ENCODE measurements around the gene GRAP2.
A peak's percentile ranks its signal among the peaks of the same experiment; 100 is the strongest.
"Not testable (repeated sequence)": the region's sequence is repeated elsewhere in the genome, so short reads cannot be mapped to it uniquely, and the experiment has no call there.

The GRAP2 gene

GRCh38 chr22:39992088-39992826, 91.4 kb downstream of the GRAP2 start:
- peaks cover 14% of the 10 kb centered on the region for H3K4me1 Mint-ChIP-seq (ENCODE audit: low read depth)
- H3K9me3 Mint-ChIP-seq = no peaks in the 10 kb centered on the region
- H3K36me3 Mint-ChIP-seq (ENCODE audit: low read depth) = no peaks in the 10 kb centered on the region
- no peak overlapping the region for H3K4me3 Mint-ChIP-seq
- no peak overlapping the region for H3K27ac Mint-ChIP-seq
- H3K27me3 Mint-ChIP-seq = peaks cover 24% of the 10 kb centered on the region

GRCh38 chr22:39992894-39993293, 92.0 kb downstream of the GRAP2 start:
- Mint-ChIP-seq H3K4me1 (ENCODE audit: low read depth) (peaks cover 14% of the 10 kb centered on the region), H3K27me3 (peaks cover 28% of the 10 kb centered on the region)
- H3K27ac Mint-ChIP-seq; H3K36me3 Mint-ChIP-seq (ENCODE audit: low read depth); H3K9me3 Mint-ChIP-seq; H3K4me3 Mint-ChIP-seq: not testable (repeated sequence)

- Mint-ChIP-seq H3K4me1 (ENCODE audit: low read depth) (peaks cover 14% of the 10 kb centered on the region), H3K36me3 (ENCODE audit: low read depth) (no peaks in the 10 kb centered on the region), H3K27ac (peak overlapping the region; percentile 78), H3K9me3 (no peaks in the 10 kb centered on the region), H3K27me3 (peaks cover 23% of the 10 kb centered on the region), H3K4me3 (peak overlapping the region; percentile 50)
These were observed 93.2 kb downstream of the GRAP2 start for GRCh38 chr22:39994041-39994565.

- H3K27me3 Mint-ChIP-seq = peaks cover 20% of the 10 kb centered on the region
- H3K36me3 Mint-ChIP-seq (ENCODE audit: low read depth) = no peaks in the 10 kb centered on the region
- H3K27ac Mint-ChIP-seq = peak within 1 kb of the TSS; percentile 78
These were observed 93.9 kb downstream of the GRAP2 start, which contains the start of gene FAM83F for GRCh38 chr22:39994566-39995392. Gene FAM83F, plus strand, starts transcription at chr22:39994954. Its CDS starts 89 bp downstream, at chr22:39995043.

GRCh38 chr22:39995393-39996252, 94.7 kb downstream of the GRAP2 start:
- peak overlapping the region; percentile 13 for H3K27ac Mint-ChIP-seq
- H3K36me3 Mint-ChIP-seq (ENCODE audit: low read depth) = no peaks in the 10 kb centered on the region
- H3K9me3 Mint-ChIP-seq = no peaks in the 10 kb centered on the region
- H3K4me1 Mint-ChIP-seq (ENCODE audit: low read depth) = peaks cover 14% of the 10 kb centered on the region
- peak overlapping the region; percentile 20 for H3K4me3 Mint-ChIP-seq
- H3K27me3 Mint-ChIP-seq = peaks cover 20% of the 10 kb centered on the region

More at GRCh38 chr22:39994566-39995392, 93.9 kb downstream of the GRAP2 start, which contains the start of gene FAM83F:
- H3K9me3 Mint-ChIP-seq = no peaks in the 10 kb centered on the region
- peaks cover 14% of the 10 kb centered on the region for H3K4me1 Mint-ChIP-seq (ENCODE audit: low read depth)
- peak within 1 kb of the TSS; percentile 50 for H3K4me3 Mint-ChIP-seq

- H3K4me1 Mint-ChIP-seq (ENCODE audit: low read depth) = peaks cover 14% of the 10 kb centered on the region
- no peaks in the 10 kb centered on the region for H3K36me3 Mint-ChIP-seq (ENCODE audit: low read depth)
- peaks cover 20% of the 10 kb centered on the region for H3K27me3 Mint-ChIP-seq
- H3K4me3 Mint-ChIP-seq = no peak overlapping the region
- H3K9me3 Mint-ChIP-seq = no peaks in the 10 kb centered on the region
- no peak overlapping the region for H3K27ac Mint-ChIP-seq
These were observed 95.8 kb downstream of the GRAP2 start for GRCh38 chr22:39996732-39997131.

- no peaks in the 10 kb centered on the region for H3K9me3 Mint-ChIP-seq
- H3K27ac Mint-ChIP-seq = no peak overlapping the region
- peaks cover 14% of the 10 kb centered on the region for H3K4me1 Mint-ChIP-seq (ENCODE audit: low read depth)
- peaks cover 20% of the 10 kb centered on the region for H3K27me3 Mint-ChIP-seq
- no peak overlapping the region for H3K4me3 Mint-ChIP-seq
- H3K36me3 Mint-ChIP-seq (ENCODE audit: low read depth) = no peaks in the 10 kb centered on the region
These were observed 96.5 kb downstream of the GRAP2 start for GRCh38 chr22:39997421-39997820.

DNA sequence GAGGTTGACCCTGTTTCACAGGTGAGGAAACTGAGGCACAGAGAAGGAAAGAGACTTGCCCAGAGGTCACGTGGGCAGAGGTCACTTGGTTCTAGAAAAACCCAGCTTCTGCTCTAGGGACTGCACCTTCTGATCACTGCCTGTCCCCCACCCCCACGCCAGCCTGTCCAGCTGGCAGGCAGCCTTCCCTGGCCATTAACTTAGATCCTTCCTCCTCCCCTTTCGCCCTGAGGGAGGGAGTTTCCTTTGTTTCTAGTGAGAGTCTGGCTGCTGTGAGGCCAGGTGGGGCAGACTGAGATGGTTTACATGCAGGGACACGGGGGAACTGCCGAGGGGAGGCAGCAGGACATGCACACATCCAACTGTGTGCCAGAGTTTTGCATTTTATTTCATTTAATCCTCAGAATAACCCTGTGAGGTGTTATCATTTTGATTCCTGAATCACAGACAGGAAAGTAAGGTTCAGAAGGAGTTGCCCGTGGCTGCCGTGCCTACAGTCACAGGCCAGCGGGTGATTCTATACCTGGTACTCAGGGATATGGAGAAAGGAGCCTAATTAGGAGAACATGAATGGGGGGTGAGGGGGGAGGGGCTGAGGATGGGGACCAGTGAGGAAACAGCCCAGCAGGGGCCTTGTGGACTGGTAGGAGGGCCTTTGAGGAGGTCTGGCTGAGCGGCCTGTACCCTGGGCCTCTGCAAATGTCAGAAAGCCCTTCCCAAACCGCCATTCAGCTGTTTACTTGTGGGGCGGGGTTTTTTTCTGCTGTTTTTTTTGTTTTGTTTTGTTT, 97.2 kb downstream of the GRAP2 start:
- no peak overlapping the region for H3K27ac Mint-ChIP-seq
- peaks cover 19% of the 10 kb centered on the region for H3K27me3 Mint-ChIP-seq
- peaks cover 14% of the 10 kb centered on the region for H3K4me1 Mint-ChIP-seq (ENCODE audit: low read depth)
- H3K9me3 Mint-ChIP-seq = no peaks in the 10 kb centered on the region
- H3K36me3 Mint-ChIP-seq (ENCODE audit: low read depth) = no peaks in the 10 kb centered on the region
- H3K4me3 Mint-ChIP-seq = no peak overlapping the region

DNA sequence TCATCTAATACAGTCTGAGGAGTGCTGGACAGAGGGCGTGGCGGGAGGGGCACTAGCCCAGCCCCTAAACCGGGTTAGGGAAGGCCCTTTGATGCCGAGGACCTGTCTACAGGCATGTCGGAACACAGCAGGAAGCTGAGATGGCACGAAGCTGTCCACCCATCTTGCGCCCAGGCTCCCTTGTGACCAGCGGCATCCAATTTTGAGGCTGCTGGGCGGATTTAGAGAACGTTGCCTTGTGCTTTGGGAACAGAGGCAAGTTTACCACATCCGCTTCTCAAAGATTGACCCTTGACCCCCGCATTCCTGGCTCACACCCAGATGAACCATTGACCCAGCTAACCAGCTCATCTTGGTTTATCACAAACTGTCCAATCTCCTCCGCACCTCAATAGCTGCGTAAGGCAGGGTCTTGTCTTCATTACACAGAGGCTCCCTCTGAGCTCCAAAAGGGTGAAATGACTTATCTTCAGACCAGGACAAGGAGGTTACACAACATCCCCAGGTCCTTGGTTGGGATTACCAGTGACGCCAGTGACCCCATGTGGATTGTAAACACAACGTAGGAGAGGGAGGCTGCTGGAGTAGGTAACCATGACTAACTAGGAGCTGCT, 98.4 kb downstream of the GRAP2 start:
- no peaks in the 10 kb centered on the region for H3K36me3 Mint-ChIP-seq (ENCODE audit: low read depth)
- H3K9me3 Mint-ChIP-seq = no peaks in the 10 kb centered on the region
- peaks cover 16% of the 10 kb centered on the region for H3K27me3 Mint-ChIP-seq
- H3K4me1 Mint-ChIP-seq (ENCODE audit: low read depth) = peaks cover 7% of the 10 kb centered on the region
- no peak overlapping the region for H3K4me3 Mint-ChIP-seq
- no peak overlapping the region for H3K27ac Mint-ChIP-seq

DNA sequence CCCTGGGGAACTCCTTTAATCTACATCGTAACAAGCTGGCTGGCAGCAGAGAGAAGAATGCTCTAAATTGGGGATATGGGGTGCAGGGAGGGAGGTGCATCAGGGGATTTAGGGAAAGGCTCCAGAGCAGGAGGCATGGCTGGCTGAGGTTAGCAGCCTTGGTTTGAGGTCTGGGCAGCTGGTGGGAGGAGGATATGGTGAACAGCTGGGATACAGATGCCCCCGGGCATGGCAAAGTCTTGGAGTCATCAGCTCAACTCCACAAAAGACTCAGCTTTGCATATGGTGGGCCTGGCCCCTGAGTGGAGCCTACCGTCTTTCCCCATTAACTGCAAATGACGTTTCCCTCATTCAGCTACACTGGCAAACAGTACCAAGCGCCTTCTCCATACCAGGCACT, 99.3 kb downstream of the GRAP2 start:
- Mint-ChIP-seq H3K4me3 (no peak overlapping the region), H3K27ac (no peak overlapping the region)

DNA sequence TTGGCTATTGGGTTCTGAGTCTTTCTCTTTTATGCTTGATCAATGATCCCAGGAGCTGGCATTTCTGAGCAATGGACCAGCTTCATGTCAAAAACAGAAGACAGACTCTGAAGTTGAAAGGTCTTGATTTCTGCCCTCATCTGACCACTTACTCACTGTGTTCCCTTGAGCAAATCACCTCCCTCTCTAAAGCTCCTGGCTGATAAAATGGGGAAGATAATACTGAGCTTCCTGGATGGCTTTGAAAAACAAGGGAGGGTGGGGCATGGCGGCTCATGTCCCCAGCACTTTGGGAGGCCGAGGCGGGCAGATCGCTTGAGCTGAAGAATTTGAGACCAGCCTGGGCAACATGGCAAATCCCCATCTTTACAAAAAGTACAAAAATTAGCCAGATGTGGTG, 100.2 kb downstream of the GRAP2 start:
- Mint-ChIP-seq H3K36me3 (ENCODE audit: low read depth) (no peaks in the 10 kb centered on the region), H3K27ac (no peak overlapping the region), H3K9me3 (no peaks in the 10 kb centered on the region), H3K4me1 (ENCODE audit: low read depth) (peaks cover 6% of the 10 kb centered on the region), H3K27me3 (peaks cover 16% of the 10 kb centered on the region), H3K4me3 (no peak overlapping the region)

More for the DNA sequence above, 99.3 kb downstream of the GRAP2 start:
- H3K9me3 Mint-ChIP-seq = no peaks in the 10 kb centered on the region
- peaks cover 19% of the 10 kb centered on the region for H3K27me3 Mint-ChIP-seq
- H3K4me1 Mint-ChIP-seq (ENCODE audit: low read depth) = peaks cover 6% of the 10 kb centered on the region
- no peaks in the 10 kb centered on the region for H3K36me3 Mint-ChIP-seq (ENCODE audit: low read depth)

DNA sequence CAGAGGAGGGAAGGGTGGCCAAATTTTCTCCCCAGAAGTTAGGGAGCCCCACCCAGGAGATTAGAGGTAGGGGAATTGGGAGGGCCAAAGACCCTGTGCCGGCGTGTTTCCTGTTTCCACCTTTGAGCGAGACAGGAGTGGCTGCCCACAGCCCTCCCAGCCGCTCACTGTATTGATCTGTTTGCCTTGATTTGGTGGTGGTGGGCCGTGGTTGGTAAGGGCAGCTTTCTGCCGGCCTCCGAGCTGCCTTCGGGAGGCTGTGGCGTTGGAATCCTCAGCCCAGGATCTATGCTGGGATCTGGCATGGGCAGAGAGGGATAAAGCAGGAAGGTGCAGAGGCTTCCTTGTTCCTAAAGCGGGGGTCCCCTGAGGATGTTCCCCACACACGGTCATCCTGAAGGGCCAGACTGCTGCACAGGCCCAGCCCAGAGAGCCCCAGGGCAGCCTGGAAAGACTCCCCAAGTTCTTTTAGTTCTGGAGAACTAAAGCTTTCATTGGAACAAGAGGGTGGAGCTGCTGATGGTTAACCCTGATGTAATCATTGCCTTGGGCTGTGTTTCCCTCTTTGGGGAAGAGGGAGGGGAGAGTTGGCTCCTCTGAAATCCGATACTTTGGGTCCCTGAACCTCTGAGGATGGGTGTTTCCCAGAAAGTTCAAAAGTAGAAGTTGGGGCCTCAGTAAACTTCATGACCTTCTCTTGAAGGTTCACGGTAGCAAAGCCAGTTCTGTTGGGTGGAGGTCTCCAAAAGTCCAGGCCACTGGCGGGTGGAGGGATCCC, 101.1 kb downstream of the GRAP2 start:
- H3K4me1 Mint-ChIP-seq (ENCODE audit: low read depth) = peaks cover under 1% of the 10 kb centered on the region
- H3K4me3 Mint-ChIP-seq = no peak overlapping the region
- H3K27me3 Mint-ChIP-seq = peaks cover 7% of the 10 kb centered on the region
- no peaks in the 10 kb centered on the region for H3K9me3 Mint-ChIP-seq
- H3K36me3 Mint-ChIP-seq (ENCODE audit: low read depth) = no peaks in the 10 kb centered on the region
- H3K27ac Mint-ChIP-seq = no peak overlapping the region
